Measurements from ENCODE around the gene MACROD1. TPM values are rescaled to one million over a fixed set of nuclear protein-coding genes. Genes with fewer than 3 reads are reported as not detected.

Gene MACROD1
- total RNA-seq, 1 donor from 2014 or later, result 12.3 TPM

DNA sequence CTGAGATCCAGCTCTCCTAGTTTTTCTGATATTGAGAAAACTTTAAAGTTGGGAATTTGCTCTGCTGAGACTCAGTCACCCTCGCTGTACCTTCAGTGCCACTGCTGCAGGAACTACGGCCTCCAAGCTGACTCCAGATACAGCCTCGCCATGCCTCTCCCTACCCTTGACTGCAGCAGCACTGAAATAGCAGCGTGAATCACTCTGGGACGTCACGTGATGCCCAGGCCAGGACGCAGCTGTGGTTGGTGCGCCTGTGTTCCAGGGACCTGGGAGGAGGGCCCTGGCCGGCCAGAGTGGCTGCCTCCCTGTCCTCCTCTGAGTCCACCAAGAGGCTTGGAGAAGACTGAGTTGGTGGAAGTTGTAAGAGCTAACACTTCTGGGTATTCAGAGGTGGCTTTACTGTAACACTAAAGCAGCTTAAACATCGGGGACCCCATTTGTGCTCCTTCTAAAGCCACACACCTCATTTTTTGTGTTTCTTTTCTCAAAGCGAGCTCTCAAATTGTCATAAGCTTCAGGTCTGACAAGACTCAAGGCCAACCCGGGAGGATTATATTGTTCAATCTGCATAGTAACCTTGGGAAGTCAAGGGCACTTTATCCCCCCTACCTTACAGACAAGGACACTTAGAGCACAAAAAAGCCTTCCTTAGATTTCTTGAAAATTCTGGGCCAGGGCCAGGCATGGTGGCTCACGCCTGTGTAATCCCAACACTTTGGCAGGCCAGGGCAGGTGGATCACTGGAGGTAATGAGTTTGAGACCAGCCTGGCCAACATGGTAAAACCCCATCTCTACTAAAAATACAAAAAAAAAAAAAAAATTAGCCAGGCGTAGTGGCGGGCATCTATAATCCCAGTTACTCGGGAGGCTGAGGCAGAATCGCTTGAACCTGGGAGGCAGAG lies 15.8 kb upstream of the MACROD1 start:
- Histone ChIP-seq H3K27me3 (ENCODE audit: control insufficient read depth, insufficient read depth, low read length) (no peaks in the 10 kb centered on the region), H3K36me3 (ENCODE audit: control insufficient read depth, insufficient read depth, low read length) (no peaks in the 10 kb centered on the region), H3K4me3 (ENCODE audit: low read depth, low read length) (no peak overlapping the region)
- TF ChIP-seq, protein P1, sequence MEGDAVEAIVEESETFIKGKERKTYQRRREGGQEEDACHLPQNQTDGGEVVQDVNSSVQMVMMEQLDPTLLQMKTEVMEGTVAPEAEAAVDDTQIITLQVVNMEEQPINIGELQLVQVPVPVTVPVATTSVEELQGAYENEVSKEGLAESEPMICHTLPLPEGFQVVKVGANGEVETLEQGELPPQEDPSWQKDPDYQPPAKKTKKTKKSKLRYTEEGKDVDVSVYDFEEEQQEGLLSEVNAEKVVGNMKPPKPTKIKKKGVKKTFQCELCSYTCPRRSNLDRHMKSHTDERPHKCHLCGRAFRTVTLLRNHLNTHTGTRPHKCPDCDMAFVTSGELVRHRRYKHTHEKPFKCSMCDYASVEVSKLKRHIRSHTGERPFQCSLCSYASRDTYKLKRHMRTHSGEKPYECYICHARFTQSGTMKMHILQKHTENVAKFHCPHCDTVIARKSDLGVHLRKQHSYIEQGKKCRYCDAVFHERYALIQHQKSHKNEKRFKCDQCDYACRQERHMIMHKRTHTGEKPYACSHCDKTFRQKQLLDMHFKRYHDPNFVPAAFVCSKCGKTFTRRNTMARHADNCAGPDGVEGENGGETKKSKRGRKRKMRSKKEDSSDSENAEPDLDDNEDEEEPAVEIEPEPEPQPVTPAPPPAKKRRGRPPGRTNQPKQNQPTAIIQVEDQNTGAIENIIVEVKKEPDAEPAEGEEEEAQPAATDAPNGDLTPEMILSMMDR (IDR thresholded peaks at IDR 0.05; ENCODE audit: insufficient read depth, low read length, poor library complexity, severe bottlenecking), result no peak
- peak; percentile 82 for DNase-seq (ENCODE audit: low read depth)

DNA sequence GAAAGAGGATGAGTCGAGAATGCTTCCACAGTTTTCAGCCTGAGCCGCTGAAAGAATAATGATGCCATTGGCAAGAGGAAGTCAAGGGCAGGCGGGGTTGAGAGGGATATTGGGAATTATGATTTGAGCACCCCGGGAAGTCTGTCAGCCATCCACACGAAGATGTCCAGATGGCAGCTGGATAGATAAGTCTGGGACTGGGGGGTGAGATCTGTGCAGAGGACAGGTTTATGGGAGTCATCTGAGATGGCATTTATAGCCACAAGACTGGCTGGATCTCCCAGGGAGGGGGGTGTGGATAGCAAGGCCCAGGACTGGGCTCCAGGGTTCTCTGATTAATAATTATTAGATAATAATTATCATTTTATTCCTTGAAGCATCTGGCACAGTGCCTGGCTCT lies 15.0 kb upstream of the MACROD1 start:
- no peak for DNase-seq (ENCODE audit: low read depth)
- Histone ChIP-seq H3K36me3 (ENCODE audit: control insufficient read depth, insufficient read depth, low read length) (no peaks in the 10 kb centered on the region), H3K4me3 (ENCODE audit: low read depth, low read length) (no peak overlapping the region), H3K27me3 (ENCODE audit: control insufficient read depth, insufficient read depth, low read length) (no peaks in the 10 kb centered on the region)
- TF ChIP-seq, protein P1 (IDR thresholded peaks at IDR 0.05; ENCODE audit: insufficient read depth, low read length, poor library complexity, severe bottlenecking), result no peak

DNA sequence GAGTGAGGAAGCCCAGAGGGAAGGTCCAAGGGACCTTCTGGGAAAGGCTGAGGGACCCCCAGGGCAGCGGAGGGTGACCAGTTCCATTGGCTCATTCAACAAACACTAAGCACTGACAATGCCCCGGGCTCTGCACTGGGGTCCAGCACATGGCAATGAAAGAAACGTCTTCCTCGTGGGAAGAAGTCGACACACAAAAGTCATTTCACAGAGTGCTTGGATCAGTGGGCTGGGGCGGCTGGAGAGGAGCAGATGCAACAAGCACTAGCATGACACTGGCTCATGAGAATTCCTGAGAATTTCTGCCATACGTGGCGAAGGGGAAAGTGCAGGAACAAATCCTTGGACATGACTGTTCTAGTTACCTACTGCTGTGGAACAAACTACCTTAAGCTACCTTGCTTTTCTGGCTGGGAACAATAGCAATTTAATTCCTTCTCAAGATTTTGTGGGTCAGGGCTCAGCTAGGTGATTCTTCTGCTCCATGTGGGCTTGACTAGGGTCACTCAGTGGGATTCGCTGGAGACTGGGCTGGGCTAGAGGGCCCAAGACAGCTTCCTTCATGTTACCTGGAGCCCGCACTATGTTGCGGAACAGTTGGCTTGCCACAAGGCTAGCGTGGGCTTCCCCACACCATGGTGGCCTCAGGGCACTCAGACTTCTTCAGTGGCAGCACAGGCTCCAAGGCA lies 13.2 kb upstream of the MACROD1 start:
- no peaks in the 10 kb centered on the region for H3K36me3 ChIP-seq (ENCODE audit: control insufficient read depth, insufficient read depth, low read length)
- no peaks in the 10 kb centered on the region for H3K27me3 ChIP-seq (ENCODE audit: control insufficient read depth, insufficient read depth, low read length)
- no peak overlapping the region for H3K4me3 ChIP-seq (ENCODE audit: low read depth, low read length)
- TF ChIP-seq, protein P1 (IDR thresholded peaks at IDR 0.05; ENCODE audit: insufficient read depth, low read length, poor library complexity, severe bottlenecking), result no peak
- no peak for DNase-seq (ENCODE audit: low read depth)

DNA sequence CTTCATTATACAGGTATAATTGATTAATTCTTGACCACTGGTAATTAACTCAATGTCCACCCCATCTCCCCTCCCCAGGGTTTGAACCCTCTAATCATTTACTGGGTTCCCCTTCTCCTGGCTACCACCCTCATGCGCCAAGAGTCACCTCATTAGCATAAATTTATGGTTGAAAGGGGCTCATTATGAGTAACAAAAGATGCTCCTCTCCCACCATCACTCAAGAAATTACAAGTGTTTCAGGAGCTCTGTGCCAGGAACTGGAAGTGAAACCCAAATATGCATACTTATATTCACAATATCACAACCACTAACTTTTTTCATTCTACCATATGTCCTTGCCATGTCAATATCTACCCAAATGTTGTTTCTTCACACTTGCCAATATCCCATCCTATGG lies 12.3 kb upstream of the MACROD1 start:
- no peak for DNase-seq (ENCODE audit: low read depth)
- Histone ChIP-seq H3K27me3 (ENCODE audit: control insufficient read depth, insufficient read depth, low read length) (no peaks in the 10 kb centered on the region), H3K4me3 (ENCODE audit: low read depth, low read length) (no peak overlapping the region), H3K36me3 (ENCODE audit: control insufficient read depth, insufficient read depth, low read length) (no peaks in the 10 kb centered on the region)
- TF ChIP-seq, protein P1 (IDR thresholded peaks at IDR 0.05; ENCODE audit: insufficient read depth, low read length, poor library complexity, severe bottlenecking), result no peak

DNA sequence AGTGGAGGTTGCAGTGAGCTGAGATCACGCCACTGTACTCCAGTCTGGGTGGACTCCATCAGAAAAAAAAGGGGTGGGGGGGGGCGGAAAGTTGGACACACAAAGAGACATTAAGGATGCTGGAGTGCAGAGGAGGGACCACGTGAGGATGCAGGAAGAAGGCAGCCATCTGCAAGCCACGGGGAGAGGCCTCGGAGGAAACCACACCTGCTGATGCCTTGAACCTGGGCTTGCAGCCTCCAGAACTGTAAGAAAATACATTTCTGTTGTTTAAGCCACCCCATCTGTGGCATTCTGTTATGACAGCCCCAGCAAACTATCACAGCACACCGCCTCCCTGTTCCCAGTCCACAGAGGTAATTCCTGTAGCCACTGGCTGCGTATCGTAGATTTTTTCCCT lies 10.8 kb upstream of the MACROD1 start:
- Histone ChIP-seq H3K4me3 (ENCODE audit: low read depth, low read length) (no peak overlapping the region), H3K36me3 (ENCODE audit: control insufficient read depth, insufficient read depth, low read length) (no peaks in the 10 kb centered on the region), H3K27me3 (ENCODE audit: control insufficient read depth, insufficient read depth, low read length) (no peaks in the 10 kb centered on the region)
- DNase-seq (ENCODE audit: low read depth), result no peak
- TF ChIP-seq, protein P1 (IDR thresholded peaks at IDR 0.05; ENCODE audit: insufficient read depth, low read length, poor library complexity, severe bottlenecking), result no peak

Data from kidney epithelial cell (primary cell).